ENCODE measurements around the gene CHD2.
"Not testable (repeated sequence)": the region's sequence is repeated elsewhere in the genome, so short reads cannot be mapped to it uniquely, and the experiment has no call there.

Gene CHD2

GRCh38 chr15:92906563-92907081 lies 6.5 kb downstream of the CHD2 start:
- peak; percentile 50 for DNase-seq (ENCODE audit: low read depth)

DNA sequence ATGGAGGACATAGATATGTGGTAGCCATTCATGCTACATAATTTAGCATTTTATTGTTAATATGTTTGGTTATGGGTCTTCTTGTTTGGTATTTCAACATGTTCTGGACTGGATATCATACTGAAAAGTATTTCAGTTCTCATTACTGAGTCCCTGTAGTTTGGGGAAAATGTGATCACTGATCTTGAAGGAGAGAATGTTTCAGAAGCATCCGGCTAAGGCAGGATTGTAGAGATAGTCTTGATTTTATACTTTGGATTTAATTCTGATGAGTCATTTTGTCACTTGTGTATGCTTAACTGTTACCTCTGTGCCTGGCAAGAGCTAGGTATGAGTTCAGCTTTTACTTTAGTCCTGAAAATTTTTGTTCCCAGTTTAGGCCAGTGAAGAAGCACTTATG lies 7.1 kb downstream of the CHD2 start:
- DNase-seq (ENCODE audit: low read depth): no peak

GRCh38 chr15:92907896-92908712 lies 8.0 kb downstream of the CHD2 start:
- peak; percentile 40 for DNase-seq (ENCODE audit: low read depth)

- no peak for DNase-seq (ENCODE audit: low read depth)
Measured at GRCh38 chr15:92908713-92909057, 8.6 kb downstream of the CHD2 start.

GRCh38 chr15:92909136-92909781 lies 9.1 kb downstream of the CHD2 start:
- DNase-seq (ENCODE audit: low read depth): no peak

DNA sequence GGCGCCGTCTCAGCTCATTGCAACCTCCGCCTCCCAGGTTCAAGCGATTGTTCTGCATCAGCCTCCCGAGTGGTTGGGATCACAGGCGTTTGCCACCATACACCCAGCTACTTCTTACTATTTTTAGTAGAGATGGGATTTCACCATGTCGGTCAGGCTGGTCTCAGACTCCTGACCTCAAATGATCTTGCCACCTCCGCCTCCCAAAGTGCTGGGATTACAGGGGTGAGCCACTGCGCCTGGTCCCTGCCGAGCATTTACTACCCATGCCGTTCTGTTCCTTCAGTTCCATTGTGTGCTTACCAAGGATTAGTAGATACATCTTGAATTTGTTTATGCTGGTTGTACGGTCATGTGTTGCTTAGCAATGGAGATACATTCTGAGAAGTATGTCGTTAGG lies 10.3 kb downstream of the CHD2 start:
- no peak for DNase-seq (ENCODE audit: low read depth)

GRCh38 chr15:92914103-92914499 lies 14.0 kb downstream of the CHD2 start:
- no peak for DNase-seq (ENCODE audit: low read depth)

- no peak for DNase-seq (ENCODE audit: low read depth)
Measured at GRCh38 chr15:92914768-92915221, 14.7 kb downstream of the CHD2 start.

DNA sequence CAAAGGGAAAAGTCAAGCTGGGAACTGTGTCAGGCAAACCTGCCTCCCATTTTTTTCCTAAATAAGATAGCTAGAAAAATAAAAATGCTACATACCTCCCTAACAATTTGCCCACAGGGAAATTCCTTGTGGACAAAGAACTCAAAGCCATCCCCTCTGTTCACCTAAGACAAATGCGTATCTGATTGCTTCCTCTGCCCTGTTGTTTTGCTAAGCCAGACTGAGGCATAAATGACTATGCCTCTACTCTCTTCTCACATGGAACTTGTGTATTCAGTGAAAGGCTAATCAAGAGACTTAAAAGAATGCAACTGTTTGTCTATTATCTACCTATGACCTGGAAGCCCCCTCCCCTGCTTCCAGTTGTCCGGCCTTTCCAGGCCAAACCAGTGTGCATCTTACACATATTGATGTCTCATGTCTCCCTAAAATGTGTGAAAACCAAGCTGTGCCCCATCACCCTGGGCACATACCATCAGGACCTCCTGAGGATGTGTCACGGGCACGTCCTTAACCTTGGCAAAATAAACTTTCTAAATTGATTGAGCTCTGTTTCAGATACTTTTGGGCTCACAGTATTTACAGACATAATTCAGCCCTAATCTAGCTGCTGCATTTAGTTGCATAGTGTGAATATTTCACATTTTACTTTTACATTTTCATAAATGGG lies 15.8 kb downstream of the CHD2 start:
- no peak for DNase-seq (ENCODE audit: low read depth)

DNA sequence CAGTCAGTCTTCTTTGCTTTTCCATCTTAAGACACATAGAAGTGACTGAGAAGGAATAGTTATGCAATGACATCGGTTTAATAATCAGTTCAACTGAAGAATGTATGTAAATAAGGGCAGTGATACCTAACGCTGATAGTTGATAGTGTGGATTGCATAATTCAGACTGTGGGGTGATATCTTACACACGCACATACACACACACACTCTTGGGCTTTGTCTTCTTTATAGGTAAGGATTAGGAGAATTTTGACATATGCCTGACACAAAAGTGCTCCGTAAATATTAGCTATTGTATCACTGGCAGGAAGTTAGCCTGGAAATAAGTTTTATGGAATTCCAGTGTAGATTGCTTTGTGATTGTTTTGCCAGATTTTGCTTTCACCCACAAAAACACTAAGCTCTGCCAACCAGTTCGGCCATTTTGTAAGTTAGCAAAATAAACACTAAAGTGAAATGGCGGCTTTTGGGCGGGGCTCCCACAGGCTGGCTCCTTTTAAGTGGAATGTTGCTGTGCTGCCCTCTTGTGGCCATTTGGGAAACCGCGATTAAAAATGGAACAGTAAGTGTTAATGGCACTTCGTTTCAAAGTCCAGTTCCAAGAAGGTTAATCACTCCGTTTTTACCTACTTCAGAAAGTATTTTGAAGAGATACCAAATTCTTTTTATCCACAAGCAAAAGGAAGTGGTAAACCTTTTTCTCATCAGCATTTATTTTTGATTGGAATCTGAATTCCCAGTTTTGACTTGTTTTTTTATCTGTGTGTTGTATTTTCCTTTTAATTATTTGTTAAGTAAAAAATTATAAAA lies 17.7 kb downstream of the CHD2 start:
- DNase-seq (ENCODE audit: low read depth): peak; percentile 74

GRCh38 chr15:92918881-92919280 lies 18.8 kb downstream of the CHD2 start:
- not testable (repeated sequence) for DNase-seq (ENCODE audit: low read depth)

DNA sequence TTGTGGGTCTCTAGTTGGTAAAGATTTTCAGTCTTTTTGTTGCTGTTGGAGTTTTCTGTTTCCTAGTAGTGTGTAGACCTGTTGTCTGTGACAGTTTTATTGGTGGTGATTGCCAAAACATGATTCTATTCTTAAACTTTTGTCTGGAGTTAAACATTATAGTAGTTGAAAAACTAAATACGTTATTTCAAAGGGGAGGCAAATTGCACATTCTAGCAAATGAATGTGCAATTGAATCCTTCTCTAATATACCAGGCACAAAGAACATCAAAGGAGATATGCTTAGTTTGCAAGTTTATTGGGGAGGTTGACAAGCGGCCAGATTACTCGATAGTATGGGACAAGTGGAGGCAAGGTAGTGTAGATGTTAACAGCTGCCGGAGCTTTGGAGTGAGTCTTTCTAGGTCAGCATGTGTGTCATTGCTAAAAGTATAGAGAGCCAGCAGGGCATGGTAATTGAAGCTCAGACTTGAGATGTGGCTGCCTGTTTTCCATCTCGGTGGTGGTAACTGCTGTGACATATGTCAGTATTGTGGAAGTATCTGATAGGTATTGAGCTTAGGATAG lies 20.6 kb downstream of the CHD2 start:
- no peak for DNase-seq (ENCODE audit: low read depth)

- no peak for DNase-seq (ENCODE audit: low read depth)
Measured at GRCh38 chr15:92921215-92922131, 21.3 kb downstream of the CHD2 start.

DNA sequence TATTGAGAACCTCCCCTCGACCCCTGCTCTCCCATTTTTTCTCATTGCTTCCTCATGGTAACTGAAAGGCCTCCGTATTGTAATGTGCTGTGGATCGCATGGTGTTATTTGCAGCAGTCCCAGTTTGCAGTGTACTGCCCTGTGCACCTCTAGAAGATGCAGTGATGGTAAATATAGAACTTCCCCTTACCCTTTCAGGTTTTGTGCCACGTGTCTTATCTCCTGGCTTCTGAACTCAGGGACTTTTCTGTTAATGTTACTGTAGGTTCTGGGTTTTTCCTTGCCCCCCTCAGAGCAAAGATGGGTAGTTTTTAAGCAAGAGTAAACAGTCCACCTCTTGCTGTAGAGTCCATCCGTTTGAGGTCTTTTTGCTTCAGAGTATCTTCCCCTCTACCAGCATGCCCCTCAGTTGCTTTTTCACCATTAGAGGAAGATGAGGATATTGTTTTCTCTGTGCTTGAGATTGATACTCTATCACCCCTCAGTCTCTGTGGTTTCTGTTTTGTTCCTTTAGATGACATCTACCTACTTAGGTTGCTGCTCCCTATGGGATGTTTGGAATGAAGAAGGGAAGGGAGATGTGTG lies 22.4 kb downstream of the CHD2 start:
- no peak for DNase-seq (ENCODE audit: low read depth)

GRCh38 chr15:92924216-92924615 lies 24.1 kb downstream of the CHD2 start:
- DNase-seq (ENCODE audit: low read depth): no peak

DNA sequence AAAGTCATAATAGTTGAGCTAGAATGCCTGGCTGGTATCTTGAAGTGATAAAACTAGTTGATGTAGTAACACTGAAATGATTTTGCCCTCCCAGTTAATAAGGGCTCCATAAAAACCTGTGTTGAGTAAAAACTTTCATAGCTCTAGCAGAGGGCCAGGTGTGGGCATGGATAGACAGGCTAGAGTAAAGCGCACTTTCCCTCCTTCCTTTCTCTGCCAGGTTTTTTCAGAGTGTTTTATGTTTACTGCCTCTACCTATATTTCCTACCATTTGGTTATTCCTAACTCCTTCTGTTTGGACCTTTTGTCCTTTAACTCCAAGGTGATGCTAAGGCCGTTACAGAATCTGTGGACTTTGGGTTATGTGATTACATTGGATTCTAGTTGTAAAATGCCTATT lies 25.3 kb downstream of the CHD2 start:
- DNase-seq (ENCODE audit: low read depth): no peak

DNA sequence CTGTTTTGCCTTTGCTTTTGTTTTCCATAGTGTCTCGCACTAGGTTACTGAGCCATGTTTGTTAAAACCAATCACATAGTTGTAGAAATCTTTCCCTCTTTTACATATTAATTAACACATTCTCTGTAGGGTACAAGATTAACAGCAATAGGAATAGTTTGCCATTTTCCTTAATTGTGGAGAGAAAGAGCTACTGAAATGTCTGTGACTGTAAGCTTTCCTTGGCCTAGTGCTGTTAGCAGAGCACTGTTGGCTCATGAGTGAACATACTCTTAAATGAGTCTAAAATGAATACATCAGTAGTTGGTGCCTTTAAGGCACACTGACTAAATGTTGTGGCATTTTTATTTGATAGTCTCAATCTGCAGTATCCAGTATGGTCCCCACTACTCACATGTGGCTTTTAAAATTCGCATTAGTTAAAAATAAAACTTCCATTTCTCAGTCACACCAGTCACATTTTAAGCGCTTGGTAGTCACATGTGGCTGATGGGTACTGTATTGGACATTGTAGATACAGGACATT lies 28.2 kb downstream of the CHD2 start:
- DNase-seq (ENCODE audit: low read depth): no peak

GRCh38 chr15:92929002-92929401 lies 28.9 kb downstream of the CHD2 start:
- no peak for DNase-seq (ENCODE audit: low read depth)

GRCh38 chr15:92930054-92930621 lies 30.0 kb downstream of the CHD2 start:
- DNase-seq (ENCODE audit: low read depth): no peak

DNA sequence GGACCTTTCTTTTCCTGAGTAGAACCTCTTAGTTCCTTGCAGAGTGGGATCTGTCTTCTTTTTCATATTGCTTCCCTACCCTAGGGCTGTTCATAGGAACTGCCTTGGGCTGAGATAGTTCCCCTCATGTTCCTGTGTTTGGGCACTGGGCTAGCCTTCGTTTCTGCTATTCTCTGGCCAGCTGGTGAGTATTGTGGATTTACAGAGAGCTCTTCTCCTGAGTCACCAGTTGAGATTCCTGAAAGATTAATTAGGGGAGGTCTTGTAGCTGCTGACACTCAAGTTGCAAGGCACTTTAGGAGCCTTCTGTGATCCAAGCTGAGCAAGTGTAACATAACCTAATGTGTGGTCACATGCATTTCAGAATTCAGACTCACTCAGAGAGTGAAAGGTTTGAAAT lies 30.7 kb downstream of the CHD2 start:
- DNase-seq (ENCODE audit: low read depth): no peak
